CD14-positive monocyte (primary cell): Measurements from ENCODE around the gene RIPK3. TPM values are rescaled to one million over a fixed set of nuclear protein-coding genes. Genes with fewer than 3 reads are reported as not detected.

Experiments used
- DNase-seq, 3 donors: peaks; one replicate each; pipeline ENCODE4 v3.0.0-alpha.2; 2011 to 2022
- H2AFZ ChIP-seq: 2 replicates; pipeline ENCODE4 v1.6.0; 2012; ENCODE audit warnings: mild to moderate bottlenecking, low read depth, low read length, inconsistent platforms; ENCODE audit not compliant: insufficient read depth, poor library complexity, severe bottlenecking
- H3K27ac ChIP-seq, 2 donors: 1 replicate in 1 of 2; 2 replicates in 1 of 2; pipeline ENCODE4 v1.5.1; 2012 to 2013; ENCODE audit warnings: low read length in 2 of 2, control low read depth in 1 of 2, inconsistent platforms in 1 of 2, low read depth in 1 of 2, mild to moderate bottlenecking in 1 of 2
- H3K27me3 ChIP-seq, 2 donors: one replicate each; pipeline versions ENCODE4 v1.6.0 to v1.6.1; 2011 to 2013; ENCODE audit warnings: low read length in 2 of 2; ENCODE audit not compliant: control insufficient read depth in 2 of 2, insufficient read depth in 2 of 2
- H3K36me3 ChIP-seq, 2 donors: replicated peaks in 1 of 2; 1 replicate in 1 of 2; 2 replicates in 1 of 2; pipeline versions ENCODE4 v1.5.1 to v1.6.1; 2012 to 2013; ENCODE audit warnings: low read length in 2 of 2, control low read depth in 1 of 2, inconsistent platforms in 1 of 2, mild to moderate bottlenecking in 1 of 2; ENCODE audit not compliant: insufficient read depth in 2 of 2, control insufficient read depth in 1 of 2
- H3K4me1 ChIP-seq, 2 donors: 1 replicate in 1 of 2; 2 replicates in 1 of 2; pipeline versions ENCODE4 v1.5.1 to v1.6.1; 2012 to 2013; ENCODE audit warnings: low read length in 2 of 2, control low read depth in 1 of 2, inconsistent platforms in 1 of 2, mild to moderate bottlenecking in 1 of 2, moderate library complexity in 1 of 2; ENCODE audit not compliant: insufficient read depth in 2 of 2, control insufficient read depth in 1 of 2
- H3K4me2 ChIP-seq: replicated peaks from 2 replicates; pipeline ENCODE3; 2012; ENCODE audit warnings: low read length, moderate library complexity, mild to moderate bottlenecking; ENCODE audit not compliant: poor library complexity, severe bottlenecking; ENCODE audit errors: extremely low read depth
- H3K4me3 ChIP-seq, 3 experiments: fragments of 200-600 bp in 1 of 3; sonication (generic) in 1 of 3; replicated peaks in 1 of 3; 1 replicate in 2 of 3; 2 replicates in 1 of 3; pipeline ENCODE4 v1.5.1; 2011 to 2013; ENCODE audit warnings: low read length in 3 of 3, mild to moderate bottlenecking in 3 of 3, control low read depth in 2 of 3, low read depth in 2 of 3, inconsistent platforms in 1 of 3, moderate library complexity in 1 of 3
- H3K79me2 ChIP-seq: 2 replicates; pipeline ENCODE4 v1.6.0; 2012; ENCODE audit warnings: mild to moderate bottlenecking, control low read depth, inconsistent platforms, low read length, moderate library complexity; ENCODE audit not compliant: insufficient read depth
- H3K9ac ChIP-seq: 2 replicates; pipeline ENCODE4 v1.6.0; 2017; ENCODE audit warnings: low read length, mild to moderate bottlenecking; ENCODE audit not compliant: insufficient read depth, poor library complexity, severe bottlenecking
- H3K9me3 ChIP-seq, 2 donors: replicated peaks in 1 of 2; 1 replicate in 1 of 2; 2 replicates in 1 of 2; pipeline versions ENCODE4 v1.5.1 to v1.6.1; 2012 to 2013; ENCODE audit warnings: low read length in 2 of 2, control low read depth in 1 of 2; ENCODE audit not compliant: control insufficient read depth in 1 of 2, insufficient read depth in 1 of 2
- H4K20me1 ChIP-seq: 2 replicates; pipeline ENCODE4 v1.6.0; 2012; ENCODE audit warnings: mild to moderate bottlenecking, low read length, control low read depth, moderate library complexity; ENCODE audit not compliant: insufficient read depth
- H3K27ac Mint-ChIP-seq, 7 donors: one replicate each; pipeline ENCODE4 v1.8.0; 2020; ENCODE audit warnings: mild to moderate bottlenecking in 7 of 7, mixed read lengths in 7 of 7, moderate library complexity in 6 of 7, inconsistent platforms in 2 of 7
- H3K27me3 Mint-ChIP-seq, 3 donors: one replicate each; pipeline ENCODE4 v1.8.0; 2021 to 2022; ENCODE audit warnings: low read depth in 3 of 3, mild to moderate bottlenecking in 3 of 3, mixed read lengths in 3 of 3, moderate library complexity in 3 of 3, inconsistent platforms in 1 of 3
- H3K36me3 Mint-ChIP-seq, 2 donors: one replicate each; pipeline ENCODE4 v1.8.0; 2020; ENCODE audit warnings: mixed read lengths in 2 of 2, inconsistent platforms in 1 of 2, mild to moderate bottlenecking in 1 of 2
- H3K4me1 Mint-ChIP-seq: one replicate; pipeline ENCODE4 v1.8.0; 2020; ENCODE audit warnings: mild to moderate bottlenecking, mixed read lengths
- H3K4me3 Mint-ChIP-seq, 2 donors: one replicate each; pipeline ENCODE4 v1.8.0; 2020; ENCODE audit warnings: mild to moderate bottlenecking in 2 of 2, mixed read lengths in 2 of 2, moderate library complexity in 1 of 2
- H3K9me3 Mint-ChIP-seq, 7 donors: one replicate each; pipeline ENCODE4 v1.8.0; 2020 to 2022; ENCODE audit warnings: mixed read lengths in 7 of 7, mild to moderate bottlenecking in 6 of 7, moderate library complexity in 6 of 7, inconsistent platforms in 2 of 7
- WGBS: methylation state at CpG from one replicate; pipeline ENCODE4 v1.1.5; 2013; ENCODE audit warnings: missing lambda C conversion rate; ENCODE audit not compliant: insufficient coverage; 5-methylcytosine and 5-hydroxymethylcytosine counted together
- intact Hi-C, 2 donors: fragments of 100-400 bp; cut with micrococcal nuclease; formaldehyde crosslinking; loops; one replicate each; pipeline versions ENCODE4 v1.15.0 to v1.15.1; 2023
- polyA plus RNA-seq, 3 donors: library from polyadenylated mRNA; depleted of rRNA in 1 of 3; unstranded in 2 of 3; stranded (reverse) in 1 of 3; fragments of 300-500 nt in 2 of 3; fragments of >200 nt in 1 of 3; fragmentation: Illumina TruSeq in 2 of 3; gene quantifications; 1 replicate in 2 of 3; 2 replicates in 1 of 3; pipeline ENCODE4 v1.2.3, GENCODE V29; 2012 to 2021
- TF ChIP-seq, protein P1 (sequence below): fragments of 200-600 bp; IDR thresholded peaks from one replicate; pipeline ENCODE4 v1.8.0; 2022; ENCODE audit warnings: antibody characterized with exemption, mild to moderate bottlenecking

RIPK3 gene
- polyA plus RNA-seq, 3 donors = 11.7 to 69.6 (median 11.8) TPM

DNA sequence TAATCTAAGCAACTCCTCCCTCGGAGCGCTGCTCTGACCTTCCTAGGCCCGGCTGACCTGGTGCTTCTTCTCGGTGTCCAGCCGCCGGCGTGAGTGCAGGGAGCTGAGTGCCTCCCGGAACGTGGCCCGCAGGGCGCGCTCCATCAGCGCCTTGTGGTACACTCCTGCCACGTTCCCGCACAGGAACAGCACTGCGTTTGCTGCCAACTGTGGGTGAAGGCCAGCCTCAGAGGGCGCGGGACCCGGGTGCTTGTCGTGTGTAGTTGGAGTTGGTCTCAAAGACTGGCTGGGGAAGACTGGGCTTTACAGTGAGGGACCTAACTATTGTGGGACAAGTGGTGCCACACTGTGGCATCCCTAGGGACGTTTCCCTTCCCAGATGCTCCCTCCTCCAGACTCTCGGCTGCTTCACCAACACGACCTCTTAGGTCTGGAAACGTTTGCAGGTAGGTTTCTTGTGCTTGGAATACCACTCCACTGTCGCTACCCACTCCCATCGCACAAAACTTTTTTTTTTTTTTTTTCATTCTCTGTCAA, 8.0 kb downstream of the RIPK3 start:
- peaks cover 30% of the 10 kb centered on the region for H4K20me1 ChIP-seq
- H3K4me3 ChIP-seq = peak overlapping the region in 1 of 3 experiments; percentile 67
- peaks cover 23 to 32% of the 10 kb centered on the region in 2 donors for H3K36me3 Mint-ChIP-seq
- intact Hi-C loops = loop anchor here (2.0 kb wide), 2 partner anchors 99 to 107 kb away; no protein-coding TSS in a partner anchor
- no peaks in the 10 kb centered on the region for H3K79me2 ChIP-seq
- H3K36me3 ChIP-seq = peaks cover 5 to 8% of the 10 kb centered on the region in 2 donors
- peaks cover 0 to 9% (median 6%) of the 10 kb centered on the region in 7 donors for H3K9me3 Mint-ChIP-seq
- no peak overlapping the region for H3K9ac ChIP-seq
- peak overlapping the region in 5 of 7 donors; percentile 47 to 73 (median 63) for H3K27ac Mint-ChIP-seq
- H3K27me3 ChIP-seq = peaks cover 9 to 27% of the 10 kb centered on the region in 2 donors
- H3K4me1 Mint-ChIP-seq = peaks cover 89% of the 10 kb centered on the region
- H3K4me1 ChIP-seq = peaks cover 92 to 96% of the 10 kb centered on the region in 2 donors
- H3K4me2 ChIP-seq = peak overlapping the region; percentile 78
- H3K27me3 Mint-ChIP-seq = peaks cover 23 to 42% (median 40%) of the 10 kb centered on the region in 3 donors
- H3K27ac ChIP-seq = no peak overlapping the region
- TF ChIP-seq, protein P1, sequence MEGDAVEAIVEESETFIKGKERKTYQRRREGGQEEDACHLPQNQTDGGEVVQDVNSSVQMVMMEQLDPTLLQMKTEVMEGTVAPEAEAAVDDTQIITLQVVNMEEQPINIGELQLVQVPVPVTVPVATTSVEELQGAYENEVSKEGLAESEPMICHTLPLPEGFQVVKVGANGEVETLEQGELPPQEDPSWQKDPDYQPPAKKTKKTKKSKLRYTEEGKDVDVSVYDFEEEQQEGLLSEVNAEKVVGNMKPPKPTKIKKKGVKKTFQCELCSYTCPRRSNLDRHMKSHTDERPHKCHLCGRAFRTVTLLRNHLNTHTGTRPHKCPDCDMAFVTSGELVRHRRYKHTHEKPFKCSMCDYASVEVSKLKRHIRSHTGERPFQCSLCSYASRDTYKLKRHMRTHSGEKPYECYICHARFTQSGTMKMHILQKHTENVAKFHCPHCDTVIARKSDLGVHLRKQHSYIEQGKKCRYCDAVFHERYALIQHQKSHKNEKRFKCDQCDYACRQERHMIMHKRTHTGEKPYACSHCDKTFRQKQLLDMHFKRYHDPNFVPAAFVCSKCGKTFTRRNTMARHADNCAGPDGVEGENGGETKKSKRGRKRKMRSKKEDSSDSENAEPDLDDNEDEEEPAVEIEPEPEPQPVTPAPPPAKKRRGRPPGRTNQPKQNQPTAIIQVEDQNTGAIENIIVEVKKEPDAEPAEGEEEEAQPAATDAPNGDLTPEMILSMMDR = no peak
- 22% methylated on average over 24 of the region's 26 CpGs for WGBS
- no peak overlapping the region for H2AFZ ChIP-seq
- peak in 1 of 3 donors; percentile 37 for DNase-seq
- H3K9me3 ChIP-seq = peaks cover 0 to 2% of the 10 kb centered on the region in 2 donors
- peak overlapping the region; percentile 61 to 88 for H3K4me3 Mint-ChIP-seq

DNA sequence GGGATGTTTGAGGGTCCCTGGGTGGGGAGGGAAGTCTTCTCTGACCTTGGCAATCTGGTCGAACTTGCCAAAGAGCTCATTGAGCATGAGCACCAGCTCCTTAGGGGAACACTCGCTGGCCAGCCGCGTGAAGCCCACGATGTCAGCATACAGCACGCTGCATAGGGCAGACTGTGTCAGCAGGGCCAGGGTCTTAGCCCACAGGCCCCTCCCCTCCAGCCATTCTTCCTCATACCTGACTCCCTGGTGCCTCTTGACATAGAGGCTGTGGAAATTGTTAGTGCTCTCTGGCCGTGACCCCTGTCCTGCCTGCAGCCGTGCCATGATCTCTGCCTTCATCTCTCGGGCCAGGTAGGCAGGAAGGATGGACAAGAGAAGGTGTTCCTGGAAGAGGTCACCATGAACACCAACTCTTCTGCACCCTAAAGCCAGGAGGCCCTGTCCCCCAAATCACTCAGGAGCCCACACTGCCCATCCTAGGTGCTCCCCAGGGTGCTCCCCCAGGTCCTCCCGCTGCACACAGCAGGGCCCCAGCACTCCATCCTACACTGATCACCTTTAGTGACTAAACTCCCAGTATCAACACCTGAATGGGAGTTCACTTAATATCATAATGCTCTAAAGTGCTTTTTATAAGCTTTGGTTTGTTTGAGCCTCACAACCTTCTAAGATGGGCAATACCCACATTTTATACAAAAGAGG, 8.7 kb downstream of the RIPK3 start:
- 99% methylated on average over 10 of the region's 10 CpGs for whole genome bisulfite sequencing
- H3K4me3 ChIP-seq = no peak overlapping the region
- H2AFZ ChIP-seq = no peak overlapping the region
- H3K36me3 Mint-ChIP-seq = peaks cover 17 to 25% of the 10 kb centered on the region in 2 donors
- peaks cover 23 to 42% (median 36%) of the 10 kb centered on the region in 3 donors for H3K27me3 Mint-ChIP-seq
- H3K4me1 Mint-ChIP-seq = peaks cover 89% of the 10 kb centered on the region
- intact Hi-C loops = loop anchor here in 1 of 2 donors (2.0 kb wide), 1 partner anchor 108 kb away; no protein-coding TSS in a partner anchor
- H3K4me1 ChIP-seq = peaks cover 92 to 96% of the 10 kb centered on the region in 2 donors
- no peak overlapping the region for H3K4me3 Mint-ChIP-seq
- peaks cover 0 to 2% of the 10 kb centered on the region in 2 donors for H3K36me3 ChIP-seq
- peak overlapping the region; percentile 78 for H3K4me2 ChIP-seq
- H3K9me3 ChIP-seq = peaks cover 0 to 2% of the 10 kb centered on the region in 2 donors
- no peak for DNase-seq
- no peak overlapping the region for H3K27ac ChIP-seq
- H3K79me2 ChIP-seq = no peaks in the 10 kb centered on the region
- H3K27me3 ChIP-seq = peaks cover 9 to 27% of the 10 kb centered on the region in 2 donors
- TF ChIP-seq, protein P1 = no peak
- no peak overlapping the region for H3K9ac ChIP-seq
- H4K20me1 ChIP-seq = peaks cover 24% of the 10 kb centered on the region
- H3K27ac Mint-ChIP-seq = peak overlapping the region in 4 of 7 donors; percentile 8 to 58 (median 32)
- peaks cover 0 to 9% (median 6%) of the 10 kb centered on the region in 7 donors for H3K9me3 Mint-ChIP-seq
